PC-9 (cell line): Measurements from ENCODE around the gene DDRGK1. TPM values are rescaled to one million over a fixed set of nuclear protein-coding genes. Genes with fewer than 3 reads are reported as not detected.
A peak's percentile ranks its signal among the peaks of the same experiment; 100 is the strongest.

Source experiments
- BruUV-seq: library from RNA; stranded (reverse); fragments of 400-500 nt; replicated peaks from 2 replicates; lab custom pipeline; 2021; lab: Mats Ljungman, UMichigan
- CTCF ChIA-PET: fragments of 300-600 bp; sonication (Branson Sonifier 250); formaldehyde crosslinking; loops from one replicate; lab custom pipeline; 2022; ENCODE audit warnings: antibody characterized with exemption; lab: Charles Lee
- POLR2A ChIA-PET: fragments of 300-600 bp; sonication (Branson Sonifier 250); formaldehyde crosslinking; loops from one replicate; lab custom pipeline; 2022; ENCODE audit warnings: antibody characterized with exemption; ENCODE audit not compliant: unreplicated experiment; lab: Charles Lee
- DNase-seq, 2 experiments: peaks; one replicate each; pipeline versions ENCODE4 v3.0.0 to v3.0.0-alpha.2; 2015 to 2022; ENCODE audit warnings: mixed read lengths in 1 of 2
- H2AFZ ChIP-seq: fragments of 200-600 bp; sonication (generic); 2 replicates; pipeline ENCODE4 v1.8.1; 2017; ENCODE audit warnings: antibody characterized with exemption
- H3F3A ChIP-seq: fragments of 200-600 bp; sonication (generic); 2 replicates; pipeline ENCODE4 v1.8.1; 2017; ENCODE audit warnings: antibody characterized with exemption, mild to moderate bottlenecking, low read depth; ENCODE audit not compliant: insufficient read depth
- H3K27ac ChIP-seq: fragments of 200-600 bp; sonication (generic); 2 replicates; pipeline ENCODE4 v1.6.1; 2016; ENCODE audit warnings: mixed run types
- H3K27me3 ChIP-seq: fragments of 200-600 bp; sonication (generic); 2 replicates; pipeline ENCODE4 v1.6.1; 2016; ENCODE audit warnings: low read depth, mixed run types; ENCODE audit not compliant: insufficient read depth
- H3K36me3 ChIP-seq: fragments of 200-600 bp; sonication (generic); 2 replicates; pipeline ENCODE4 v1.6.1; 2016; ENCODE audit warnings: low read depth, mixed run types
- H3K4me1 ChIP-seq: fragments of 200-600 bp; sonication (generic); replicated peaks from 2 replicates; pipeline ENCODE4 v1.6.1; 2016; ENCODE audit warnings: mixed run types; ENCODE audit not compliant: insufficient read depth
- H3K4me2 ChIP-seq: fragments of 200-600 bp; sonication (generic); 2 replicates; pipeline ENCODE4 v1.6.1; 2017; ENCODE audit warnings: mixed run types
- H3K4me3 ChIP-seq: fragments of 200-600 bp; sonication (generic); 2 replicates; pipeline ENCODE4 v1.6.1; 2016; ENCODE audit warnings: mixed run types
- H3K79me2 ChIP-seq: fragments of 200-600 bp; sonication (generic); 2 replicates; pipeline ENCODE4 v1.6.1; 2017; ENCODE audit warnings: low read depth, mixed run types
- H3K9me2 ChIP-seq: fragments of 200-600 bp; sonication (generic); 2 replicates; pipeline ENCODE4 v1.8.1; 2017; ENCODE audit warnings: mild to moderate bottlenecking; ENCODE audit not compliant: insufficient read depth
- H3K9me3 ChIP-seq: fragments of 200-600 bp; sonication (generic); 2 replicates; pipeline ENCODE4 v1.8.1; 2016; ENCODE audit warnings: low read depth; ENCODE audit not compliant: insufficient read depth
- H4K20me1 ChIP-seq: fragments of 200-600 bp; sonication (generic); 2 replicates; pipeline ENCODE4 v1.8.1; 2017; ENCODE audit not compliant: insufficient read depth
- EZH2 ChIP-seq: fragments of 200-600 bp; sonication (generic); IDR thresholded peaks from 2 replicates; pipeline ENCODE4 v1.8.0; 2017; ENCODE audit warnings: antibody characterized with exemption, low read depth
- intact Hi-C: fragments of 100-400 bp; cut with micrococcal nuclease; formaldehyde crosslinking; loops from one replicate; pipeline ENCODE4 v1.10.0; 2022; ENCODE audit not compliant: unreplicated experiment
- total RNA-seq: library from RNA; stranded (reverse); gene quantifications from 2 replicates; pipeline ENCODE4 v1.2.3, GENCODE V29; 2021
- TF ChIP-seq, protein P1 (sequence below): fragments of 200-600 bp; sonication (generic); conservative IDR thresholded peaks from 2 replicates; pipeline ENCODE4 v1.6.1; 2017; ENCODE audit warnings: mixed run types, antibody characterized with exemption, mild to moderate bottlenecking, moderate library complexity

The DDRGK1 gene
- total RNA-seq, 1 experiment from 2014 or later = 70.4 TPM

DNA sequence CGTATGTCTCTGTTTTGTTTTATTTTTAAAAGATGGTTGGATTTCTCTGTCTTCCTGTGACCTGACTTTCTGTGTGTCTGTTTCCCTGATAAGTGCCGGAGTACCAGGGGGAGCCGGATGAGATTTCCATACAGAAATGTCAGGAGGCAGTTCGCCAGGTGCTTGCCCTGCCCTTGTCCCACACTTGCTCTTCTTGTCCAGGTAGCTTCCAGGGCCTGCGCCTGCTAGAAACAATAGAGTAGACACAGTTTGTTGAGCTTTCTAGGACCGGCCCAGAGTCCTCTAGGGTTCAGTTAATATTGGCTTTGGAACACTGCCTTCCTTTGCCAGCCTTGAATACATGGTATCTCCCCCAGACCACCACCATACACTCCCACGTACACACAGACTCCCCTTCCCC, 8.7 kb upstream of the DDRGK1 start:
- peaks cover 6% of the 10 kb centered on the region; the same call in 1 of the 2 replicates for H3F3A ChIP-seq
- DNase-seq = no peak
- H2AFZ ChIP-seq = no peak overlapping the region
- no peak overlapping the region for H3K4me3 ChIP-seq
- H3K4me2 ChIP-seq = no peak overlapping the region
- CTCF ChIA-PET = no interaction called here
- H3K9me2 ChIP-seq = no peaks in the 10 kb centered on the region
- H3K9me3 ChIP-seq = no peaks in the 10 kb centered on the region
- intact Hi-C loops = no loop called here
- TF ChIP-seq EZH2 = no peak
- TF ChIP-seq, protein P1, sequence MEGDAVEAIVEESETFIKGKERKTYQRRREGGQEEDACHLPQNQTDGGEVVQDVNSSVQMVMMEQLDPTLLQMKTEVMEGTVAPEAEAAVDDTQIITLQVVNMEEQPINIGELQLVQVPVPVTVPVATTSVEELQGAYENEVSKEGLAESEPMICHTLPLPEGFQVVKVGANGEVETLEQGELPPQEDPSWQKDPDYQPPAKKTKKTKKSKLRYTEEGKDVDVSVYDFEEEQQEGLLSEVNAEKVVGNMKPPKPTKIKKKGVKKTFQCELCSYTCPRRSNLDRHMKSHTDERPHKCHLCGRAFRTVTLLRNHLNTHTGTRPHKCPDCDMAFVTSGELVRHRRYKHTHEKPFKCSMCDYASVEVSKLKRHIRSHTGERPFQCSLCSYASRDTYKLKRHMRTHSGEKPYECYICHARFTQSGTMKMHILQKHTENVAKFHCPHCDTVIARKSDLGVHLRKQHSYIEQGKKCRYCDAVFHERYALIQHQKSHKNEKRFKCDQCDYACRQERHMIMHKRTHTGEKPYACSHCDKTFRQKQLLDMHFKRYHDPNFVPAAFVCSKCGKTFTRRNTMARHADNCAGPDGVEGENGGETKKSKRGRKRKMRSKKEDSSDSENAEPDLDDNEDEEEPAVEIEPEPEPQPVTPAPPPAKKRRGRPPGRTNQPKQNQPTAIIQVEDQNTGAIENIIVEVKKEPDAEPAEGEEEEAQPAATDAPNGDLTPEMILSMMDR = no peak
- POLR2A ChIA-PET = interaction anchor here (0.9 kb wide), 1 partner anchor 27 kb away, joined by 7 read pairs; no protein-coding TSS in a partner anchor
- no peak overlapping the region for H3K27ac ChIP-seq
- no peaks in the 10 kb centered on the region for H3K27me3 ChIP-seq
- H3K4me1 ChIP-seq = peaks cover 1% of the 10 kb centered on the region; the same call in 1 of the 2 replicates
- BruUV-seq = no TSS peak
- H3K36me3 ChIP-seq = no peaks in the 10 kb centered on the region
- no peaks in the 10 kb centered on the region for H4K20me1 ChIP-seq
- H3K79me2 ChIP-seq = peaks cover 30% of the 10 kb centered on the region

DNA sequence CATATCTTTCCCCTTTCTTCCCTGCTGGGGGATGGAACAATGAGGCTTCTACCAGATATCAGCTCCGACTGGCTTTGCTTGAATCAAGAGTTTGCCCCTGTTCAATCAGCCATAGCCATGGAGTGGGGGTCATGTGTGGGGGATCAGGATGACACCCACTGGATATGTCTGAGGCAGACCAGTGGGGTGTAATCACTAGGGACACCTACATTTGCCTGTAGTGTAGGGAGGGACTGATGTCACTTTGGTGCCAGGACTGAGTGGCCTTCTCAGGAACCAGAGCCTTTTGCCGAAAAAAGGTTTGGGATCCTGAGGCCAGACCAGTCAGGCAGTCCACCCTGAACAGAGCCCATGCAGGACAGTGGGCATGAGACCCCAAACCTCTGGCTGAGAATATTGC, 5.9 kb upstream of the DDRGK1 start:
- DNase-seq = no peak
- Histone ChIP-seq H3K9me3 (no peaks in the 10 kb centered on the region), H3K4me3 (peak overlapping the region; percentile 77), H3K4me1 (peaks cover 4% of the 10 kb centered on the region; the same call in 1 of the 2 replicates), H3K27ac (no peak overlapping the region), H3K79me2 (peaks cover 33% of the 10 kb centered on the region), H4K20me1 (no peaks in the 10 kb centered on the region), H3K4me2 (peak overlapping the region; percentile 91), H3K27me3 (no peaks in the 10 kb centered on the region), H2AFZ (peak overlapping the region; percentile 99; the same call in 1 of the 2 replicates), H3K36me3 (no peaks in the 10 kb centered on the region), H3K9me2 (no peaks in the 10 kb centered on the region), H3F3A (peaks cover 4% of the 10 kb centered on the region; the same call in 1 of the 2 replicates)
- POLR2A ChIA-PET = interaction anchor here (0.6 kb wide), 2 partner anchors 22 to 32 kb away, joined by 4 to 6 read pairs; no protein-coding TSS in a partner anchor
- intact Hi-C loops = no loop called here
- CTCF ChIA-PET = no interaction called here
- no peak for TF ChIP-seq EZH2
- TF ChIP-seq, protein P1 = no peak
- TSS peak; percentile 57 for BruUV-seq

DNA sequence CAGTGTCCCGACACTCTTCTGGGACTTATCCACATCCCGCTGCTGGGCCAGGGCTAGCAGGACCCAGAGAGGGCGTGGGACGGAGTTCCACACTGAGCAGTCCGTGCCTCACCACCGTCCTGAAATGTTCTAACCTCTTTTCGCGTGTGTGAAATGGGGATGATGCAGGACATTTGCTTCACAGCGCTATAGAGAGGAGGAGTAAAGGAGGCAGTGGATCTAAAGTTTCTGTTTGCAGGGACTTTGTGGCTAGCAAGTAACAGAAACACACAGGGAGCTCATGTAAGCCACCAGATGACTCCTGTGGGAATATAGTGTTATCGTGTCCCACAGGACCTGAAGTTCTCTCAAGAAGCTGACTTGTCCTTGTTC, 5.5 kb upstream of the DDRGK1 start:
- H3K4me1 ChIP-seq = peaks cover 4% of the 10 kb centered on the region; the same call in 1 of the 2 replicates
- intact Hi-C loops = loop anchor here (10.0 kb wide), 1 partner anchor 155 kb away; no protein-coding TSS in a partner anchor
- ChIA-PET POLR2A (interaction anchor here (0.6 kb wide), 3 partner anchors 23 to 48 kb away, joined by 3 to 6 read pairs (median 4); no protein-coding TSS in a partner anchor), CTCF (interaction anchor here (0.7 to 1.4 kb wide), 2 partner anchors 10 to 40 kb away, joined by 3 to 4 read pairs; no protein-coding TSS in a partner anchor)
- H3K36me3 ChIP-seq = no peaks in the 10 kb centered on the region
- TF ChIP-seq, protein P1 = no peak
- no peak for TF ChIP-seq EZH2
- H3K4me3 ChIP-seq = peak overlapping the region; percentile 77
- H3F3A ChIP-seq = peaks cover 4% of the 10 kb centered on the region; the same call in 1 of the 2 replicates
- H3K27me3 ChIP-seq = no peaks in the 10 kb centered on the region
- DNase-seq = no peak
- H3K9me2 ChIP-seq = no peaks in the 10 kb centered on the region
- 0 out of 2 replicates have a peak overlapping the region, but pooled peaks have one; percentile 20 for H3K27ac ChIP-seq
- peak overlapping the region; percentile 91 for H3K4me2 ChIP-seq
- BruUV-seq = no TSS peak
- H4K20me1 ChIP-seq = no peaks in the 10 kb centered on the region
- H3K79me2 ChIP-seq = peaks cover 33% of the 10 kb centered on the region
- no peaks in the 10 kb centered on the region for H3K9me3 ChIP-seq
- peak overlapping the region; percentile 99 for H2AFZ ChIP-seq
